GM18909 (cell line): ENCODE measurements around the gene KRTAP5-7.
"Not testable (repeated sequence)": the region's sequence is repeated elsewhere in the genome, so short reads cannot be mapped to it uniquely, and the experiment has no call there.

Experiments used
- ATAC-seq: cut with Tn5 transposase; IDR thresholded peaks from one replicate; pipeline ENCODE4 v1.9.1; 2021; ENCODE audit warnings: mild to moderate bottlenecking; ENCODE audit not compliant: unreplicated experiment, poor library complexity

Gene KRTAP5-7

DNA sequence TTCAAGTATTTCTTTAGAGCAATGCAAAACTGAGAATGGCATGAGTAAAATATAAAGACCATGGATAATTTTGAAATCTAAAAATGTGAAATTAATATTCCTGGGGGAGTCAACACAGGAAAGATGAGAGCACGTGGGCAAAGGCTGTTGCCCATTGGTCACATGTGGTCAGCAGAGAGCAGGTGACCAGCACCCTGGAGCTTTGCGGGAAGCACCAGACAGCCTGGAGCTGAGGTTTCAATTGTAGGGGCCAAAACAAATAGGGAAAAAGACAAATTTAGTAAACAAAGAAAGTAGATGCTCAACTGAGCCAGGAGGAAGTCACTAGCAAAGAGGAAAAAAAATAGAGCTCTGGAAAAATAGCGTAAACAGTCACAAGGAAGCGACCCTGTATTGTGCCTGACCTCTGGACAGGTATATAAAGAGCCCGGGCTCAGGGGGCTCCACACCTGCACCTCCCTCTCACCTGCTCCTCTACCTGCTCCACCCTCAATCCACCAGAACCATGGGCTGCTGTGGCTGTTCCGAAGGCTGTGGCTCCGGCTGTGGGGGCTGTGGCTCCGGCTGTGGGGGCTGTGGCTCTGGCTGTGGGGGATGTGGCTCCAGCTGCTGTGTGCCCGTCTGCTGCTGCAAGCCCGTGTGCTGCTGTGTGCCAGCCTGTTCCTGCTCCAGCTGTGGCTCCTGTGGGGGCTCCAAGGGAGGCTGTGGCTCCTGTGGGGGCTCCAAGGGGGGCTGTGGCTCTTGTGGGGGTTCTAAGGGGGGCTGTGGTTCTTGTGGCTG lies at the start of gene KRTAP5-7:
TSS of gene KRTAP5-7 (plus strand) at position 472 of the 780 bp plus-strand sequence. CDS start at position 506, 34 bp downstream.
- ATAC-seq = not testable (repeated sequence)

GRCh38 chr11:71477641-71478527 lies 49.2 kb upstream of the KRTAP5-7 start:
- no peak for ATAC-seq

GRCh38 chr11:71478528-71478840 lies 48.6 kb upstream of the KRTAP5-7 start:
- no peak for ATAC-seq

- no peak for ATAC-seq
Measured at GRCh38 chr11:71481101-71481960, 45.7 kb upstream of the KRTAP5-7 start.

DNA sequence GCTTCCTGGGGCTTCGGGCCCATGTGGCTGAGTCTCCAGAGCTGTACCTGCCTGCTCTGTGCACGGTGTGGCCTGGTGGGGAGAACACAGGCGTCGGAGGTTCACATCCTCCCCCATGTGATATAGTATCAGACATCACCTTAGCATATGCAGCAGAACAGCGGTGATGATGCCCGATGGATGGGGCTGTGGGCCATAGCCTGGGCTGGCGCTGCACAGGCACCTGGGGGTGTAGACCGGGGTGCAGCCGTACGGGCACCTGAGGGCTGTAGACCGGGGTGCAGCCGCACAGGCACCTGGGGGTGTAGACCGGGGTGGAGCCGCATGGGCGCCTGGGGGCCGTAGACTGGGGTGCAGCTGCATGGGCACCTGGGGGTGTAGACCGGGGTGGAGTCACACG lies 44.9 kb upstream of the KRTAP5-7 start:
- ATAC-seq = no peak

DNA sequence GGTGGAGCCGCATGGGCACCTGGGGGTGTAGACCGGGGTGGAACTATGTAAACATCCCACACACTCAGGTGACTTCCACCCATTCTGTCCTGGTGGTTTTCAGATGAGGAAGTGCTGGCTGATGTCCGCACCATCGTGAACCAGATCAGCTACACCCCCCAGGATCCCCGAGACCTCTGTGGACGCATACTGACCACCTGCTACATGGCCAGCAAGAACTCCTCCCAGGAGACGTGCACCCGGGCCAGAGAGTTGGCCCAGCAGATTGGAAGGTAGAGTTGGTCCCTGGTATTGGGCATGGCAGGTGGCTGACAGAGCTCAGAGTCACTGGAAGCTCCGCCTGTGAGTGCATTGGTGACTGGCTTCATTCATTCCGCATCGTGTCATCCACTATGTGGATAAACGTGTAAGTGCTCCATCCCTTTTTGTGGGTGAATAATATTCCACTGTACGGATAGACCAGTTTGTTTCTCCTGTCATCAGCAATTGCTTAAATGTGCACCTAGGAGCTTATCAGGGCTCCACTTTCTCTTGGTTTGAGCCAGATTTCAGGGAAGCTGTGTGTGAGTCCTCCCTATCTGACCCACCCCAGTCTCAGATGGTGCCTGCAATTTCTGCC lies 44.2 kb upstream of the KRTAP5-7 start:
- ATAC-seq = no peak

DNA sequence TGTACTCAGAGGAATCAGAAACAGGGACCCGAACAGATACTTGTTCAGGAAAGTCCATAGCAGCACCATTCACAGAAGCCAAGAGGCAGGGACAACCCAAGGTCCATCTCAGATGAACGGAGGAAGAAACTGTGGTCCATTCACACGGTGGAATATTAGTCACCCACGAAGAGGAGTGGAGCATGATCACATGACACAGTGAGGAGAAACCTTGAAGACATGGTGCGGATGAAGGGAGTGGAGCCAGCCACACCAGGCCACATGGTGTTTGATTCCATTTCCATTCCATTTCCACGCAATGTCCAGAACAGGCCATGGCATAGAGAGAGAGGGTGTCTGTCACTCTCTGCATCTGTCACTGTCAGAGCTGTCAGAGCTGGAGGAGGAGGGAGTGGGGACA lies 43.4 kb upstream of the KRTAP5-7 start:
- no peak for ATAC-seq

DNA sequence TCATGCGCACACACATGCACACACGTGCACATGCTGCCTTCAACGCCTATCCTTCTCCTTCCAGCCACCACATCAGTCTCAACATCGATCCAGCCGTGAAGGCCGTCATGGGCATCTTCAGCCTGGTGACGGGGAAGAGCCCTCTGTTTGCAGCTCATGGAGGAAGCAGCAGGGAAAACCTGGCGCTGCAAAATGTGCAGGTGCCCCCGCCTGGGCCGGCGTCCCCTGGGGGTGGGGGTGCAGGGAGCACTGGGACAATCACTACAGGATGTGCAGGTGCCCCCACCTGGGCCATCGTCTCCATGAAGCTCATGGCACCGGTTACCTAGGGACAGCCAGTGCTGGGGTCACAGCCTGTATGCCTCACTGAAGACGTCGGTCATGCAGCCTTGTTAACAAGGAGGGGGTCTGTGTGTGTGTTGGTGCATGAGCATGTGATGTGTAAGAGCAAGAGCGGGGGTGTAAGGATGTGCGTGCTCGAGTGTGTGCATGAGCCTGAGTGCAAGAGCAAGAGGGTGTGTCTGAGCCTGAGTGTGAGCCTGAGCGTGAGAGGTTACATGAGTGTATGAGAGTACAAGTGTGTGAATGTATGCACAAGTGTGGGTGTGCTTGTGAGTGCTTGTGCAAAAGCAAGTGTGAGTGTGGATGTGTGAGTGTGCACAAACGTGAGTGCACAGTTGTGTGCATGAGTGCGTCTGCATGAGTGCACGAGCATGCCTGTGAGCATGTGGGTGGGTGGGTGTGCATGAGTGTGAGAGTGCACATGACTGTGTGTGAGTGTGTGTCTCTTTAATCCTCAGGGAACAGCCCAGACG lies 42.6 kb upstream of the KRTAP5-7 start:
- no peak for ATAC-seq

GRCh38 chr11:71485063-71485399 lies 42.0 kb upstream of the KRTAP5-7 start:
- ATAC-seq = no peak

DNA sequence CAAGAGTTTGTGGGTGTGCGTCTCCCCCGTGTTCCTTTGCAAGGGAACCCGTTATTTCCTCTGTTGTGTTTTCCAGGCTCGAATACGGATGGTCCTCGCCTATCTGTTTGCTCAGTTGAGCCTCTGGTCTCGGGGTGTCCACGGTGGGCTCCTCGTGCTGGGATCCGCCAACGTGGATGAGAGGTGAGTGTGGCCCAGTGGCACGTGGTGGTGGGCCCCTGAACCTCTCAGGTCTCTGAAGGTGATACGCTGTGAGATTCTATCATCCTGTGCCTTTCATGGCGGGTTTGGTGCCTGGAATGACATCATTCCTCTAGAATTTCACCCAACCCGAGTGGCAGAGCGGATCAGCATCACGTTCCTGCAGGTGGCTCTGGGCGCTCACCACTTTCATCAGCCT lies 41.6 kb upstream of the KRTAP5-7 start:
- ATAC-seq = no peak

GRCh38 chr11:71486320-71486719 lies 40.7 kb upstream of the KRTAP5-7 start:
- no peak for ATAC-seq

DNA sequence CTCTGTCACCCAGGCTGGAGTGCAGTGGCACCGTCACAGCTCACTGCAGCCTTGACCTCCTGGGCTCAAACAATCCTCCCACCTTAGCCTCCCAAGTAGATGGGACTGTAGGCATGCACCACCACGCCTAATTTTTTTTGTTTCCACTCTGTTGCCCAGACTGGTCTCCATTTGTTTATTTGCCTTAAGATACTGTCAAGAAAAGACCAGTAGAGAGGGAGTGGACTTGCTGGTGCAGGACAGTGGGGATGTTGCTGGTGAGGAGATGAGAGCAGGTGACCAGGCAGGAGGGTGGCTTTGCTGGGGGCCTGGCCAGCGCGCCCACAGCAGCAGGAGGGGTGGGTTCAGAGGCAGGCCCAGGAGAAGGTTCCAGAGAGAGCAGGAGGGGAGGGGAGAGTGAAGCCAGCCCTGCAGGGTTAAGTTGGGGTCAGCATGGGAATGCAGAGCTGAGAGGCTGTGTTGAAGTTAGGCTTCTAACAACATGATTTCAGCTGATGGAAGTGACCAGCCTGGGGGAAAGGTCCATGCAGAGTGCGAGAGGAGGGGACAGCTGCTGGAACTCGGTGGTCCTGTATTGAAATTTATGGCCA lies 38.3 kb upstream of the KRTAP5-7 start:
- no peak for ATAC-seq

- ATAC-seq = no peak
Measured at GRCh38 chr11:71489311-71490043, 37.6 kb upstream of the KRTAP5-7 start.

- ATAC-seq = no peak
Measured at GRCh38 chr11:71490044-71490730, 36.9 kb upstream of the KRTAP5-7 start.

- ATAC-seq = no peak
Measured at GRCh38 chr11:71490731-71491390, 36.2 kb upstream of the KRTAP5-7 start.

DNA sequence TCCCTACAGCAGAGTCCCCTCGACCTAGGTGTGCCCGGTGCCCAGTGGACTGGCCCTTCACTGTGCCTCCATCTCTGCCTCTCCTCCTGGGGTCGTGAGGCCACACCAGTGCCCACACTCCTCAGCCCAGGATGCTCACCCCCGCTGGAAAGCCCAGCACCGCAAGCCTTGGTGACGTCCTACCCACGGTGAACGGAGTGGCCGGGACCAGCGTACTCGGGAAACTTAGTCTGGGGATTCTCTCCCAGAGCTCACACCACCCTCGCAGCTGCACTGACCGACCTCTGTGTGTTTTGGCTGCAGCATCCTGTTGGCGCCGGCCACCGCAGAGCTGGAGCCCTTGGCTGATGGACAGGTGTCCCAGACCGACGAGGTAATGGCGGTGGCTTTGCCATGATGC lies 35.5 kb upstream of the KRTAP5-7 start:
- no peak for ATAC-seq

DNA sequence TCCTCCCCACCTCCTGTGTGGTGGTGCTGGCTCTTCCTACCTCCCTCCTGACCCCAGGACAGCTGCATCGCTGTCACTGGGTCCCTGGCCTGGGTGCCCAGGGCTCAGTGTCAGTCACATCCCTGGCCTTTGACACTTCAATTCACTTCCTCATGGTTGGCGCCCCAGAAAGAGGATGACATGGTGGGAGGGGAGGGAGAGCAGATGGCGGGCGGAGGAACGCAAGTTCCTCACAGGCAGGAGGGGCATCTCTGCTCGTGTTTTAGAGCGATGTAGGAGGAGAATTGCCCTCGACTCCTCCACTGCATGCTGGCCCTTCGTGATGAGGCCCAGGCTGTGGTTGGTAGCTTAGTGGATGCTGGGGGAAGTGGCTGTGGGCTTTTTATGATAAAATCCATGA lies 35.1 kb upstream of the KRTAP5-7 start:
- ATAC-seq = no peak
